DND-41 (cell line): ENCODE results near the gene PSMD3.

Experiments
- CTCF ChIP-seq: IDR thresholded peaks from 2 replicates; pipeline ENCODE4 v1.5.1; 2012; ENCODE audit warnings: borderline replicate concordance, low read length, moderate library complexity, mild to moderate bottlenecking; ENCODE audit not compliant: poor library complexity, severe bottlenecking; ENCODE audit errors: extremely low read depth
- EZH2 ChIP-seq: IDR thresholded peaks from 3 replicates; pipeline ENCODE4 v1.6.1; 2012; ENCODE audit warnings: borderline replicate concordance, low read depth, mild to moderate bottlenecking, moderate library complexity, low read length, inconsistent platforms; ENCODE audit not compliant: severe bottlenecking

DNA sequence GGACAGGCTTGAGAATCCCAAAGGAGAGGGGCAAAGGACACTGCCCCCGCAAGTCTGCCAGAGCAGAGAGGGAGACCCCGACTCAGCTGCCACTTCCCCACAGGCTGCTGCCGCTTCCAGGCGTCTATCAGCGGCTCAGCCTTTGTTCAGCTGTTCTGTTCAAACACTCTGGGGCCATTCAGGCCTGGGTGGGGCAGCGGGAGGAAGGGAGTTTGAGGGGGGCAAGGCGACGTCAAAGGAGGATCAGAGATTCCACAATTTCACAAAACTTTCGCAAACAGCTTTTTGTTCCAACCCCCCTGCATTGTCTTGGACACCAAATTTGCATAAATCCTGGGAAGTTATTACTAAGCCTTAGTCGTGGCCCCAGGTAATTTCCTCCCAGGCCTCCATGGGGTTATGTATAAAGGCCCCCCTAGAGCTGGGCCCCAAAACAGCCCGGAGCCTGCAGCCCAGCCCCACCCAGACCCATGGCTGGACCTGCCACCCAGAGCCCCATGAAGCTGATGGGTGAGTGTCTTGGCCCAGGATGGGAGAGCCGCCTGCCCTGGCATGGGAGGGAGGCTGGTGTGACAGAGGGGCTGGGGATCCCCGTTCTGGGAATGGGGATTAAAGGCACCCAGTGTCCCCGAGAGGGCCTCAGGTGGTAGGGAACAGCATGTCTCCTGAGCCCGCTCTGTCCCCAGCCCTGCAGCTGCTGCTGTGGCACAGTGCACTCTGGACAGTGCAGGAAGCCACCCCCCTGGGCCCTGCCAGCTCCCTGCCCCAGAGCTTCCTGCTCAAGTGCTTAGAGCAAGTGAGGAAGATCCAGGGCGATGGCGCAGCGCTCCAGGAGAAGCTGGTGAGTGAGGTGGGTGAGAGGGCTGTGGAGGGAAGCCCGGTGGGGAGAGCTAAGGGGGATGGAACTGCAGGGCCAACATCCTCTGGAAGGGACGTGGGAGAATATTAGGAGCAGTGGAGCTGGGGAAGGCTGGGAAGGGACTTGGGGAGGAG lies 34.7 kb downstream of the PSMD3 start, which contains the start of gene CSF3:
- TF ChIP-seq CTCF: no peak
- TF ChIP-seq EZH2: no peak
